HL-60 (cell line): Measurements from ENCODE around the gene WNT2.

ENCODE experiments used
- CTCF ChIP-seq: IDR thresholded peaks from one replicate; pipeline ENCODE4 v1.5.1; 2011; ENCODE audit warnings: low read length, control low read depth, inconsistent platforms; ENCODE audit not compliant: insufficient read depth
- POLR2AphosphoS5 ChIP-seq: IDR thresholded peaks from 2 replicates; pipeline ENCODE4 v1.6.1; 2012; ENCODE audit warnings: low read depth

- no peak for TF ChIP-seq CTCF
- TF ChIP-seq POLR2AphosphoS5, result no peak
Measured at GRCh38 chr7:117259615-117260014, 63.2 kb downstream of the WNT2 start.
